Measurements from ENCODE around the gene ARL5C.

ARL5C gene

DNA sequence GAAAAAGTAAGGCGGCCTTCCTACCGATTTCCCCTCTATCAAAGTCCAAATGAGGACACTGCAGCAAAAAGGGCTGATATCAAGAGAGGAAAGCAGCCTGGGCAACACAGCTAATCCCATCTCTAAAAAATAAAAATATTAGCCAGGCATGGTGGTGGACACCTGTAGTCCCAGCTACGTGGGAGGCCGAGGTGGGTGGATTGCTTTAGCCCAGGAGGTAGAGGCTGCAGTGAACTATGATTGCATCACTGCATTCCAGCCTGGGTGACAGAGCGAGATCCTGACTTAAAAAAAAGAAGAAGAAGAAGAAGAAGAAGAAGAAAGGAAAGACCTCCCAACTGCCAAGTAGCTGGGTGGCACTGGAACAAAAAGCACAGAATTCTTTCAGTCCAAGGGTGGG is 17.1 kb upstream of the ARL5C start:
- TF ChIP-seq FOXP2 (optimal IDR thresholded peaks at IDR 0.05; ENCODE audit: borderline replicate concordance, extremely low read depth, extremely low read length, insufficient read depth) (no peak), TAF1 (IDR thresholded peaks at IDR 0.05; ENCODE audit: borderline replicate concordance, insufficient read depth, low read length) (no peak)
- TF ChIP-seq, protein P1, sequence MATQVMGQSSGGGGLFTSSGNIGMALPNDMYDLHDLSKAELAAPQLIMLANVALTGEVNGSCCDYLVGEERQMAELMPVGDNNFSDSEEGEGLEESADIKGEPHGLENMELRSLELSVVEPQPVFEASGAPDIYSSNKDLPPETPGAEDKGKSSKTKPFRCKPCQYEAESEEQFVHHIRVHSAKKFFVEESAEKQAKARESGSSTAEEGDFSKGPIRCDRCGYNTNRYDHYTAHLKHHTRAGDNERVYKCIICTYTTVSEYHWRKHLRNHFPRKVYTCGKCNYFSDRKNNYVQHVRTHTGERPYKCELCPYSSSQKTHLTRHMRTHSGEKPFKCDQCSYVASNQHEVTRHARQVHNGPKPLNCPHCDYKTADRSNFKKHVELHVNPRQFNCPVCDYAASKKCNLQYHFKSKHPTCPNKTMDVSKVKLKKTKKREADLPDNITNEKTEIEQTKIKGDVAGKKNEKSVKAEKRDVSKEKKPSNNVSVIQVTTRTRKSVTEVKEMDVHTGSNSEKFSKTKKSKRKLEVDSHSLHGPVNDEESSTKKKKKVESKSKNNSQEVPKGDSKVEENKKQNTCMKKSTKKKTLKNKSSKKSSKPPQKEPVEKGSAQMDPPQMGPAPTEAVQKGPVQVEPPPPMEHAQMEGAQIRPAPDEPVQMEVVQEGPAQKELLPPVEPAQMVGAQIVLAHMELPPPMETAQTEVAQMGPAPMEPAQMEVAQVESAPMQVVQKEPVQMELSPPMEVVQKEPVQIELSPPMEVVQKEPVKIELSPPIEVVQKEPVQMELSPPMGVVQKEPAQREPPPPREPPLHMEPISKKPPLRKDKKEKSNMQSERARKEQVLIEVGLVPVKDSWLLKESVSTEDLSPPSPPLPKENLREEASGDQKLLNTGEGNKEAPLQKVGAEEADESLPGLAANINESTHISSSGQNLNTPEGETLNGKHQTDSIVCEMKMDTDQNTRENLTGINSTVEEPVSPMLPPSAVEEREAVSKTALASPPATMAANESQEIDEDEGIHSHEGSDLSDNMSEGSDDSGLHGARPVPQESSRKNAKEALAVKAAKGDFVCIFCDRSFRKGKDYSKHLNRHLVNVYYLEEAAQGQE (IDR thresholded peaks at IDR 0.05; ENCODE audit: insufficient read depth in 1 of 2, low read depth in 2 of 2, low read length in 2 of 2): no peak

DNA sequence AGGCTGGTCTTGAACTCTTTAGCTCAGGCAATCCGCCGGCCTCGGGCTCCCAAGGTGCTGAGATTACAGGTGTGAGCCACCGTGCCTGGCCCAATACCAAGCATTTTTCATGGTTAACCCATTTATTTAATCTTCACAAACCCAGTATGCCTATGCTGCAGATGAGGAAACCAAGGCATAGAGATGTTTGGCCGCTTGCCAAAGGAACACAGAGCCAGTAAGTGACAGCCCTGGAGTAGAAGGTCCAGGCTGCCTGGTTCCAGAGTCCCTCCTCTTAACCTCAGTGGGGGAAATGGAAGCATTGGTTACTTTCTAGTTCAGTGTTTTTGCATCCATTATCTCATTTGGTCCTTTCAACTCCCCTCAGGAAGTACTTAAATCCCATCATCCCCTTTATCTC is 15.3 kb upstream of the ARL5C start:
- TF ChIP-seq TAF1 (IDR thresholded peaks at IDR 0.05; ENCODE audit: borderline replicate concordance, insufficient read depth, low read length) (no peak), POLR2AphosphoS5 (IDR thresholded peaks at IDR 0.05; ENCODE audit: low read depth, low read length) (no peak), FOXP2 (optimal IDR thresholded peaks at IDR 0.05; ENCODE audit: borderline replicate concordance, extremely low read depth, extremely low read length, insufficient read depth) (no peak), SIN3A (IDR thresholded peaks at IDR 0.05; ENCODE audit: borderline replicate concordance, insufficient read depth, low read length) (no peak)
- TF ChIP-seq, protein P1 (IDR thresholded peaks at IDR 0.05; ENCODE audit: insufficient read depth in 1 of 2, low read depth in 2 of 2, low read length in 2 of 2): no peak

DNA sequence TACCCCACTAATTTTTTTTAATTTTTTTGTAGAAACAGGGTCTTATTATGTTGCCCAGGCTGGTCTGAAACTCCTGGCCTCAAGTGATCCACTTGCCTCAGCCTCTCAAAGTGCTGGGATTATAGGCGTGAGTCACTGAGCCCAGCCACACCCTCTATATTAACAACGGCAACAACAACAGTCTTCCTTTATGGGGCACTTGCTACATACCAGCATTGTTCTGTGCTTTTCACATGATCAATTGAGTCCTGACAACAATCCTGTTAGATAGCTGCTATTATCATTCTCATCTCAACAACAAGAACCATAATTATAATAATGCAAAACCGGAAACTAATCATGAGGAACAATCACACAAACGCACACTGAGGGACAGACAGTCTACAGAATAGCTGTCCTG is 12.6 kb upstream of the ARL5C start:
- TF ChIP-seq FOXP2 (optimal IDR thresholded peaks at IDR 0.05; ENCODE audit: borderline replicate concordance, extremely low read depth, extremely low read length, insufficient read depth): no peak
- TF ChIP-seq POLR2AphosphoS5 (IDR thresholded peaks at IDR 0.05; ENCODE audit: low read depth, low read length): no peak
- no peak for TF ChIP-seq SIN3A (IDR thresholded peaks at IDR 0.05; ENCODE audit: borderline replicate concordance, insufficient read depth, low read length)
- TF ChIP-seq TAF1 (IDR thresholded peaks at IDR 0.05; ENCODE audit: borderline replicate concordance, insufficient read depth, low read length): no peak
- TF ChIP-seq, protein P1 (IDR thresholded peaks at IDR 0.05; ENCODE audit: insufficient read depth in 1 of 2, low read depth in 2 of 2, low read length in 2 of 2): no peak

DNA sequence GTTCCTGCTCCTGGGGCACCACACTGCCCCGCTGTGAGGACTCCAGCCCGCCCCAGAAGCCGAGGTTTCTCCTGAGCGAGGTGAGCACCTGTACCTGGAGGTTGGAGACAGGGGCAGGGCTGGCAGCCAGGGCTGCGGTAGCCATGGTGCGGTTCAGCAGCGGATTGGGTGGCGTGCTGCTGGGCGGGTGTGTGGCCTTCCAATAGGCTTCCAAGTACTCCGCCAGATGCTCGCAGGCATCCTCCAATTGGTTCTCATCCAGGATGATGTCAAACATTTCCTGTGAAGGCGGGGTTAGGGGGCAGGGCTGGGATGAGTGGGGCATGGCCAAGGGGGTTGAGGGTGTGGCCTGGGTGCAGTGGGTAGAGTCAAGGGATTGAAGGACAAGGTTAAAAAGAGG is 11.3 kb upstream of the ARL5C start:
- no peak for TF ChIP-seq SIN3A (IDR thresholded peaks at IDR 0.05; ENCODE audit: borderline replicate concordance, insufficient read depth, low read length)
- TF ChIP-seq, protein P1 (IDR thresholded peaks at IDR 0.05; ENCODE audit: insufficient read depth in 1 of 2, low read depth in 2 of 2, low read length in 2 of 2): no peak
- TF ChIP-seq POLR2AphosphoS5 (IDR thresholded peaks at IDR 0.05; ENCODE audit: low read depth, low read length): no peak
- TF ChIP-seq FOXP2 (optimal IDR thresholded peaks at IDR 0.05; ENCODE audit: borderline replicate concordance, extremely low read depth, extremely low read length, insufficient read depth): no peak
- TF ChIP-seq TAF1 (IDR thresholded peaks at IDR 0.05; ENCODE audit: borderline replicate concordance, insufficient read depth, low read length): no peak

DNA sequence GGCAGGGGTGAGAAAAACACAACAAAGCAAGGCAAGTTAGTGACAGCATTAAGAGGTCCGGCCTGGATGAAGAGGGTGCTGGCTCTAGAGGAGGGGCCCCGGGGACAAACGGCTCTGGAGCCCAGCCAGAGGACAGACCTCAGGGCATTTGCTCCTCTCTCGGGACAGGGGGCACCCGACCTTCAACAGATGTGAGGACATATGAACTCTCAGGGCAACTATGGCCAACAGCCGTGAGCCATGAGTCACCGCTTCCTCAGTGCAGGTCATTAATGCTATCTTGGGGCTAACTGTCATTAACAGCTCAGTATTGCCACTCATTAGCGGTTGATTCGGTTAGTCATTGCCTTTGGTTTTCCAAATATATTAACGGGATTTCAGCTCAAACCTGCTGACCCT is 9.7 kb upstream of the ARL5C start:
- TF ChIP-seq SIN3A (IDR thresholded peaks at IDR 0.05; ENCODE audit: borderline replicate concordance, insufficient read depth, low read length): no peak
- TF ChIP-seq FOXP2 (optimal IDR thresholded peaks at IDR 0.05; ENCODE audit: borderline replicate concordance, extremely low read depth, extremely low read length, insufficient read depth): no peak
- TF ChIP-seq TAF1 (IDR thresholded peaks at IDR 0.05; ENCODE audit: borderline replicate concordance, insufficient read depth, low read length): no peak
- TF ChIP-seq, protein P1 (IDR thresholded peaks at IDR 0.05; ENCODE audit: insufficient read depth in 1 of 2, low read depth in 2 of 2, low read length in 2 of 2): no peak
- 0 out of 2 replicates have a peak, but pooled peaks have one; percentile 27 for TF ChIP-seq POLR2AphosphoS5 (IDR thresholded peaks at IDR 0.05; ENCODE audit: low read depth, low read length)

Measured in PFSK-1 (cell line).